ENCODE data around the gene TLX1. TPM values are rescaled to one million over a fixed set of nuclear protein-coding genes. Genes with fewer than 3 reads are reported as not detected.

Gene TLX1
- total RNA-seq, 1 donor from 2014 or later, result not detected

GRCh38 chr10:101136007-101136707, 5.1 kb downstream of the TLX1 start:
- no peaks in the 10 kb centered on the region for H3K9me3 Mint-ChIP-seq
- H3K27me3 Mint-ChIP-seq (ENCODE audit: low read depth), result peaks cover 94% of the 10 kb centered on the region
- H3K27ac Mint-ChIP-seq, result no peak overlapping the region
- H3K4me3 Mint-ChIP-seq, result no peak overlapping the region
- no peak for DNase-seq (ENCODE audit: low spot score in 2 of 2, unreplicated experiment in 2 of 2)
- TF ChIP-seq, protein P1, sequence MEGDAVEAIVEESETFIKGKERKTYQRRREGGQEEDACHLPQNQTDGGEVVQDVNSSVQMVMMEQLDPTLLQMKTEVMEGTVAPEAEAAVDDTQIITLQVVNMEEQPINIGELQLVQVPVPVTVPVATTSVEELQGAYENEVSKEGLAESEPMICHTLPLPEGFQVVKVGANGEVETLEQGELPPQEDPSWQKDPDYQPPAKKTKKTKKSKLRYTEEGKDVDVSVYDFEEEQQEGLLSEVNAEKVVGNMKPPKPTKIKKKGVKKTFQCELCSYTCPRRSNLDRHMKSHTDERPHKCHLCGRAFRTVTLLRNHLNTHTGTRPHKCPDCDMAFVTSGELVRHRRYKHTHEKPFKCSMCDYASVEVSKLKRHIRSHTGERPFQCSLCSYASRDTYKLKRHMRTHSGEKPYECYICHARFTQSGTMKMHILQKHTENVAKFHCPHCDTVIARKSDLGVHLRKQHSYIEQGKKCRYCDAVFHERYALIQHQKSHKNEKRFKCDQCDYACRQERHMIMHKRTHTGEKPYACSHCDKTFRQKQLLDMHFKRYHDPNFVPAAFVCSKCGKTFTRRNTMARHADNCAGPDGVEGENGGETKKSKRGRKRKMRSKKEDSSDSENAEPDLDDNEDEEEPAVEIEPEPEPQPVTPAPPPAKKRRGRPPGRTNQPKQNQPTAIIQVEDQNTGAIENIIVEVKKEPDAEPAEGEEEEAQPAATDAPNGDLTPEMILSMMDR (IDR thresholded peaks at IDR 0.05; ENCODE audit: unreplicated experiment), result no peak
- H3K36me3 Mint-ChIP-seq, result no peaks in the 10 kb centered on the region
- peaks cover 10% of the 10 kb centered on the region for H3K4me1 Mint-ChIP-seq

DNA sequence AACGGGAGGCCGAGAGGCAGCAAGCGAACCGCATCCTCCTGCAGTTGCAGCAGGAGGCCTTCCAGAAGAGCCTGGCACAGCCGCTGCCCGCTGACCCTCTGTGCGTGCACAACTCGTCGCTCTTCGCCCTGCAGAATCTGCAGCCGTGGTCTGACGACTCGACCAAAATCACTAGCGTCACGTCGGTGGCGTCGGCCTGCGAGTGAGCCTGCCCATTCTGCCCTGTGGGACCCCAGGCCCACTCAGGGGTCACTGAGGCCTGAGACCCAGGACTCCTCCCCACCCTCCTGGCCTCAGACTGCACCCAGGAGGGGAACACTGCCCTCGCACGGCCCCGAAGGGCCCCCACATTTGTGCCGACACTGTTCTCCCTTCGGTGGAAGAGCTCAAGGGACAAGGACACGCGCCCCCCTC, 5.6 kb downstream of the TLX1 start:
- Mint-ChIP-seq H3K9me3 (no peaks in the 10 kb centered on the region), H3K27ac (no peak overlapping the region), H3K27me3 (ENCODE audit: low read depth) (peaks cover 99% of the 10 kb centered on the region), H3K36me3 (no peaks in the 10 kb centered on the region), H3K4me1 (peaks cover 10% of the 10 kb centered on the region), H3K4me3 (no peak overlapping the region)
- no peak for DNase-seq (ENCODE audit: low spot score in 2 of 2, unreplicated experiment in 2 of 2)
- TF ChIP-seq, protein P1 (IDR thresholded peaks at IDR 0.05; ENCODE audit: unreplicated experiment), result no peak

GRCh38 chr10:101137271-101137670, 6.2 kb downstream of the TLX1 start:
- TF ChIP-seq, protein P1 (IDR thresholded peaks at IDR 0.05; ENCODE audit: unreplicated experiment), result no peak
- Mint-ChIP-seq H3K27ac (no peak overlapping the region), H3K36me3 (no peaks in the 10 kb centered on the region), H3K9me3 (no peaks in the 10 kb centered on the region), H3K4me3 (no peak overlapping the region), H3K4me1 (peaks cover 10% of the 10 kb centered on the region), H3K27me3 (ENCODE audit: low read depth) (peaks cover 100% of the 10 kb centered on the region)
- no peak for DNase-seq (ENCODE audit: low spot score in 2 of 2, unreplicated experiment in 2 of 2)

- H3K4me3 Mint-ChIP-seq, result no peak overlapping the region
- TF ChIP-seq, protein P1 (IDR thresholded peaks at IDR 0.05; ENCODE audit: unreplicated experiment), result no peak
- peaks cover 100% of the 10 kb centered on the region for H3K27me3 Mint-ChIP-seq (ENCODE audit: low read depth)
- no peaks in the 10 kb centered on the region for H3K36me3 Mint-ChIP-seq
- H3K9me3 Mint-ChIP-seq, result no peaks in the 10 kb centered on the region
- peaks cover 8% of the 10 kb centered on the region for H3K4me1 Mint-ChIP-seq
- H3K27ac Mint-ChIP-seq, result no peak overlapping the region
- DNase-seq (ENCODE audit: low spot score in 2 of 2, unreplicated experiment in 2 of 2), result no peak
Observed at GRCh38 chr10:101138788-101139420, 7.8 kb downstream of the TLX1 start.

GRCh38 chr10:101139421-101139911, 8.4 kb downstream of the TLX1 start:
- no peak overlapping the region for H3K4me3 Mint-ChIP-seq
- peaks cover 4% of the 10 kb centered on the region for H3K4me1 Mint-ChIP-seq
- no peaks in the 10 kb centered on the region for H3K9me3 Mint-ChIP-seq
- TF ChIP-seq, protein P1 (IDR thresholded peaks at IDR 0.05; ENCODE audit: unreplicated experiment), result peak; percentile 15
- H3K36me3 Mint-ChIP-seq, result no peaks in the 10 kb centered on the region
- DNase-seq (ENCODE audit: low spot score in 2 of 2, unreplicated experiment in 2 of 2), result no peak
- H3K27me3 Mint-ChIP-seq (ENCODE audit: low read depth), result peaks cover 100% of the 10 kb centered on the region
- H3K27ac Mint-ChIP-seq, result no peak overlapping the region
